ENCODE results near the gene IFT88.

IFT88 gene

DNA sequence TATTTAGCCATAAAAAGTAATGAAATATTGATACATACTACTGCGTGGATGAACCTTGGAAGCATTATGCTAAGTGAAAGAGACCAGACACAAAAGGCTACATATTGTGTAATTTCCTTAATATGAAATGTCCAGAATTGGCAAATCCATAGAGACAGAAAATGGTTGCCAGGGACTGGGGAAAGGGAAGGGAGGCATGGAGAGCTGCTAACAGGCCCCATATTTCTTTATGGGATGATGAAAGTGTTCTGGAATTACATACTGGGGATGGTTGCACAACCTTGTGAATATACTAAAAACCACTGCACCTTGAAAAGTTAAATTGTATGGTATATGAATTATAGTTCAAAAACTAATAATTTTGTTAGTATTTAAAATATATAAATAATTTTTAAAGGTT lies 3.6 kb downstream of the IFT88 start:
- Histone ChIP-seq H2AK5ac (ENCODE audit: low read length) (no peak overlapping the region), H2BK5ac (ENCODE audit: low read length) (no peak overlapping the region), H2BK120ac (ENCODE audit: low read depth, low read length) (no peak overlapping the region), H3K36me3 (ENCODE audit: control insufficient read depth, insufficient read depth, low read length) (no peaks in the 10 kb centered on the region), H3K56ac (ENCODE audit: low read length) (no peak overlapping the region), H3K27me3 (ENCODE audit: insufficient read depth, low read length, poor library complexity) (no peaks in the 10 kb centered on the region), H3K4me1 (ENCODE audit: control insufficient read depth, low read depth, low read length) (no peaks in the 10 kb centered on the region), H3K79me2 (ENCODE audit: control insufficient read depth, insufficient read depth, low read length) (no peaks in the 10 kb centered on the region), H3K4me2 (ENCODE audit: low read length) (no peak overlapping the region), H3K18ac (ENCODE audit: low read length) (no peak overlapping the region), H2BK15ac (replicated peaks; ENCODE audit: low read depth) (no peak overlapping the region), H3K27ac (ENCODE audit: low read depth, low read length) (no peak overlapping the region), H4K5ac (ENCODE audit: low read length) (no peak overlapping the region), H3K79me1 (ENCODE audit: low read length) (no peaks in the 10 kb centered on the region), H3K4me3 (ENCODE audit: low read length) (no peak overlapping the region), H3K4ac (ENCODE audit: low read depth, low read length) (no peak overlapping the region), H3K23ac (ENCODE audit: low read length) (no peak overlapping the region), H4K8ac (ENCODE audit: low read depth, low read length) (no peak overlapping the region), H3K9ac (ENCODE audit: low read length) (no peak overlapping the region)
- WGBS (ENCODE audit: extremely low coverage, insufficient coverage, low lambda C conversion rate) = no CpG with 5 or more reads among the region's 1 CpG
- no peak for DNase-seq

DNA sequence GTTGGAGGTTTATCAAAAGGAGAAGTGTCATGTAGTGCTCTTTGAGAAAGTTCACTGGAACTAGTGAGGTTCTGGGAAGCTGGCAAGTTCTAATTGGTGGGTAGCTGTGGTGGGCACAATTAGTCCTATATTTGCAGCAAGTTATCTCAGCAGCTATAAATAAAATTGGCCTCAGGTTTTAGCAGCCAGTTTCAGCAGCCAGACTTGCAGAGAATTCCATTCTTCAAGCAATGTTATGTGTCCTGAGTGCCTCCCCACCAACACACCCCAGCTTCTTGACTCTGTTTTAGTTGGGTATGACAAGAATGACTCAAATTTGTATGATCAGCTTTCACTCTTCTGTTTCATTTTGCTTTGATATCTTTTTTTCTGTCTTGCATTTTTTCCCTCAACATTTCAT lies 4.7 kb downstream of the IFT88 start:
- Histone ChIP-seq H3K23ac (ENCODE audit: low read length) (no peak overlapping the region), H3K27ac (ENCODE audit: low read depth, low read length) (no peak overlapping the region), H3K79me2 (ENCODE audit: control insufficient read depth, insufficient read depth, low read length) (no peaks in the 10 kb centered on the region), H3K56ac (ENCODE audit: low read length) (no peak overlapping the region), H3K4me2 (ENCODE audit: low read length) (no peak overlapping the region), H3K4ac (ENCODE audit: low read depth, low read length) (no peak overlapping the region), H3K79me1 (ENCODE audit: low read length) (no peaks in the 10 kb centered on the region), H3K18ac (ENCODE audit: low read length) (no peak overlapping the region), H3K4me3 (ENCODE audit: low read length) (no peak overlapping the region), H4K8ac (ENCODE audit: low read depth, low read length) (no peak overlapping the region), H2AK5ac (ENCODE audit: low read length) (no peak overlapping the region), H3K9ac (ENCODE audit: low read length) (no peak overlapping the region), H2BK15ac (replicated peaks; ENCODE audit: low read depth) (no peak overlapping the region), H4K5ac (ENCODE audit: low read length) (no peak overlapping the region), H3K36me3 (ENCODE audit: control insufficient read depth, insufficient read depth, low read length) (no peaks in the 10 kb centered on the region), H3K4me1 (ENCODE audit: control insufficient read depth, low read depth, low read length) (no peaks in the 10 kb centered on the region), H2BK120ac (ENCODE audit: low read depth, low read length) (no peak overlapping the region), H2BK5ac (ENCODE audit: low read length) (no peak overlapping the region), H3K27me3 (ENCODE audit: insufficient read depth, low read length, poor library complexity) (no peaks in the 10 kb centered on the region)
- DNase-seq = no peak

DNA sequence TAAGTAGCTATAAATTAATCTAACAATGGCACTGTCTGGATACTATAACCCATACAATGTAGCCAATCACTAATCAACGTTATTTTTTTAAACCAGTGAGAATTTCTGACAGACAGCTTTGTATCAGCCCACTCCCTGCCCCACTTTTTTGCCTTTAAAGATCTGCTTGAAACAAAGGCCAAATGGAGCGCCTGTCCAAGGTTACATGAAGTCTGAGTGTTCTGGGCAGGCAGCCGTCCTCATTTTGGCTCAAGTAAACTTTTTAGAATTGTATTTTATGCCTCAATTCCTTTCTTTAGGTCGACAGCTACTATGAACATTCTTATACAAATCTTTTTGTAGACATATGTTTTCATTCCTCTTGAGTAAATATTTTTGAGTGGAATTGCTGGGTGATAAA lies 6.2 kb downstream of the IFT88 start:
- Histone ChIP-seq H3K79me1 (ENCODE audit: low read length) (no peaks in the 10 kb centered on the region), H3K36me3 (ENCODE audit: control insufficient read depth, insufficient read depth, low read length) (no peaks in the 10 kb centered on the region), H4K5ac (ENCODE audit: low read length) (no peak overlapping the region), H3K18ac (ENCODE audit: low read length) (no peak overlapping the region), H3K79me2 (ENCODE audit: control insufficient read depth, insufficient read depth, low read length) (no peaks in the 10 kb centered on the region), H4K8ac (ENCODE audit: low read depth, low read length) (no peak overlapping the region), H3K23ac (ENCODE audit: low read length) (no peak overlapping the region), H3K4me2 (ENCODE audit: low read length) (no peak overlapping the region), H2BK5ac (ENCODE audit: low read length) (no peak overlapping the region), H2BK120ac (ENCODE audit: low read depth, low read length) (no peak overlapping the region), H3K27ac (ENCODE audit: low read depth, low read length) (no peak overlapping the region), H3K4ac (ENCODE audit: low read depth, low read length) (no peak overlapping the region), H3K27me3 (ENCODE audit: insufficient read depth, low read length, poor library complexity) (no peaks in the 10 kb centered on the region), H3K4me1 (ENCODE audit: control insufficient read depth, low read depth, low read length) (no peaks in the 10 kb centered on the region), H2BK15ac (replicated peaks; ENCODE audit: low read depth) (no peak overlapping the region), H2AK5ac (ENCODE audit: low read length) (no peak overlapping the region), H3K9ac (ENCODE audit: low read length) (no peak overlapping the region), H3K56ac (ENCODE audit: low read length) (no peak overlapping the region), H3K4me3 (ENCODE audit: low read length) (no peak overlapping the region)
- no peak for DNase-seq
- WGBS (ENCODE audit: extremely low coverage, insufficient coverage, low lambda C conversion rate) = no CpG with 5 or more reads among the region's 4 CpGs

DNA sequence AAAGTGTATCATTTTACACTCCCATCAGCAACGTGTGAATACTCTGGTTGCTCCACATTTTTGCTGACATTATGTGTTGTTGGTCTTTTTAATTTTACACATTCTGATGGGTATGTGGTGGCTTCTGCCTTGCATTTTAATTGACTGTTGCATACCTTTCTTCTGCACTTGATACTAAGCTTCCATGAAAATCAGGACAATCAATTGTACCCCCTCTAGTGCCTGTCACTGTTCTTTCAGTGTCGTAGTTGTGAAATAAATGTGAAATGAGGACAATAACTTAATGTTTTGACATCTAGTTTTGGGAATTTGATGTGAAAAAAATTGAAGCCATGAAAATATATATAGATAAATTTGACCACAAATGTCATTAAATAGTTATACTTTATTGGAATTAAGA lies 6.7 kb downstream of the IFT88 start:
- no peak overlapping the region for H4K8ac ChIP-seq (ENCODE audit: low read depth, low read length)
- H2AK5ac ChIP-seq (ENCODE audit: low read length) = no peak overlapping the region
- no peaks in the 10 kb centered on the region for H3K36me3 ChIP-seq (ENCODE audit: control insufficient read depth, insufficient read depth, low read length)
- H3K23ac ChIP-seq (ENCODE audit: low read length) = no peak overlapping the region
- H3K79me2 ChIP-seq (ENCODE audit: control insufficient read depth, insufficient read depth, low read length) = no peaks in the 10 kb centered on the region
- no peaks in the 10 kb centered on the region for H3K79me1 ChIP-seq (ENCODE audit: low read length)
- H4K5ac ChIP-seq (ENCODE audit: low read length) = no peak overlapping the region
- H3K4me3 ChIP-seq (ENCODE audit: low read length) = no peak overlapping the region
- H2BK15ac ChIP-seq (replicated peaks; ENCODE audit: low read depth) = no peak overlapping the region
- DNase-seq = no peak
- no peak overlapping the region for H3K27ac ChIP-seq (ENCODE audit: low read depth, low read length)
- no CpG with 5 or more reads among the region's 2 CpGs for WGBS (ENCODE audit: extremely low coverage, insufficient coverage, low lambda C conversion rate)
- H3K18ac ChIP-seq (ENCODE audit: low read length) = no peak overlapping the region
- no peak overlapping the region for H3K4ac ChIP-seq (ENCODE audit: low read depth, low read length)
- H3K56ac ChIP-seq (ENCODE audit: low read length) = no peak overlapping the region
- no peak overlapping the region for H2BK5ac ChIP-seq (ENCODE audit: low read length)
- no peak overlapping the region for H3K4me2 ChIP-seq (ENCODE audit: low read length)
- no peak overlapping the region for H2BK120ac ChIP-seq (ENCODE audit: low read depth, low read length)
- no peak overlapping the region for H3K9ac ChIP-seq (ENCODE audit: low read length)
- no peaks in the 10 kb centered on the region for H3K27me3 ChIP-seq (ENCODE audit: insufficient read depth, low read length, poor library complexity)
- H3K4me1 ChIP-seq (ENCODE audit: control insufficient read depth, low read depth, low read length) = no peaks in the 10 kb centered on the region

DNA sequence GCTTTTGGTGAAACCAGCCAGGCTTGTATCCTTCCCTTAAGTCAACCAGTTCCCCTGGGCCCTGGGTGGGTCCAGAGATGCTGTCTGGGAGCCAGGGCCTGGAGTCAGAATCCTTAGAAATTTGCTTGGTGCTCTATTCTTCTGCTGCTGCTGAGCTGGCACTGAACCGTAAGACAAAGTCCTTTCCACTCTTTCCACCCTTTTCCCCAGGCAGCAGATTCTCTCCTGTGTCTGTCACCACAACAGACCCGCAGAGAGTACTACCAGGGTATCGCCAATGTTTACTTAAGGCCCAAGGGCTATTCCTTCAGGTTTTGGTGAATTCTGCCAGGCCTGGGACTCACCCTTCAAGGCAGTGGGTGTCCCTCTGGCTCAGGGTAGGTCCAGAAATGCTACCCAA lies 12.2 kb downstream of the IFT88 start:
- Histone ChIP-seq H2AK5ac (ENCODE audit: low read length) (no peak overlapping the region), H3K4me2 (ENCODE audit: low read length) (no peak overlapping the region), H4K8ac (ENCODE audit: low read depth, low read length) (no peak overlapping the region), H3K23ac (ENCODE audit: low read length) (no peak overlapping the region), H3K18ac (ENCODE audit: low read length) (no peak overlapping the region), H2BK120ac (ENCODE audit: low read depth, low read length) (no peak overlapping the region), H3K79me1 (ENCODE audit: low read length) (no peaks in the 10 kb centered on the region), H3K9ac (ENCODE audit: low read length) (no peak overlapping the region), H4K5ac (ENCODE audit: low read length) (no peak overlapping the region), H3K27me3 (ENCODE audit: insufficient read depth, low read length, poor library complexity) (no peaks in the 10 kb centered on the region), H3K4ac (ENCODE audit: low read depth, low read length) (no peak overlapping the region), H3K4me3 (ENCODE audit: low read length) (no peak overlapping the region), H2BK5ac (ENCODE audit: low read length) (no peak overlapping the region), H3K79me2 (ENCODE audit: control insufficient read depth, insufficient read depth, low read length) (no peaks in the 10 kb centered on the region), H3K56ac (ENCODE audit: low read length) (no peak overlapping the region), H3K27ac (ENCODE audit: low read depth, low read length) (no peak overlapping the region), H3K4me1 (ENCODE audit: control insufficient read depth, low read depth, low read length) (no peaks in the 10 kb centered on the region), H3K36me3 (ENCODE audit: control insufficient read depth, insufficient read depth, low read length) (no peaks in the 10 kb centered on the region), H2BK15ac (replicated peaks; ENCODE audit: low read depth) (no peak overlapping the region)
- no peak for DNase-seq
- WGBS (ENCODE audit: extremely low coverage, insufficient coverage, low lambda C conversion rate) = no CpG with 5 or more reads among the region's 3 CpGs

DNA sequence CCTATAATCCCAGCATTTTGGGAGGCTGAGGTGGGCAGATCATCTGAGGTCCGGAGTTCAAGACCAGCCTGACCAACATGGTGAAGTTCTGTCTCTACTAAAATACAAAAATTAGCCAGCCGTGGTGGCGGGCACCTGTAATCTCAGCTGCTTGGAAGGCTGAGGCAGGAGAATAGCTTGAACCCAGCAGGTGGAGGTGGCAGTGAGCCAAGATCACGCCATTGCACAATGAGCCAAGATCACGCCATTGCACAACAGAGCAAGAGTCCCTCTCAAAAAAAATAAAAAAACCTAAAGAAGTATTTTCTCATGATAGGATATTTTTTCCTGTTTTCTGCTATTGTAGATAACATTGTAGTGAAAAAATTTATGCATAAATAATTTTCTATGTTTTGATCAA lies 13.3 kb downstream of the IFT88 start:
- H3K9ac ChIP-seq (ENCODE audit: low read length) = no peak overlapping the region
- H2BK15ac ChIP-seq (replicated peaks; ENCODE audit: low read depth) = no peak overlapping the region
- no peaks in the 10 kb centered on the region for H3K4me1 ChIP-seq (ENCODE audit: control insufficient read depth, low read depth, low read length)
- H3K36me3 ChIP-seq (ENCODE audit: control insufficient read depth, insufficient read depth, low read length) = no peaks in the 10 kb centered on the region
- H2AK5ac ChIP-seq (ENCODE audit: low read length) = no peak overlapping the region
- no peaks in the 10 kb centered on the region for H3K79me2 ChIP-seq (ENCODE audit: control insufficient read depth, insufficient read depth, low read length)
- H3K4ac ChIP-seq (ENCODE audit: low read depth, low read length) = no peak overlapping the region
- no peak for DNase-seq
- no peak overlapping the region for H3K4me2 ChIP-seq (ENCODE audit: low read length)
- H2BK120ac ChIP-seq (ENCODE audit: low read depth, low read length) = no peak overlapping the region
- no peak overlapping the region for H3K4me3 ChIP-seq (ENCODE audit: low read length)
- no peak overlapping the region for H3K56ac ChIP-seq (ENCODE audit: low read length)
- H4K8ac ChIP-seq (ENCODE audit: low read depth, low read length) = no peak overlapping the region
- H3K27me3 ChIP-seq (ENCODE audit: insufficient read depth, low read length, poor library complexity) = no peaks in the 10 kb centered on the region
- H3K79me1 ChIP-seq (ENCODE audit: low read length) = no peaks in the 10 kb centered on the region
- no CpG with 5 or more reads among the region's 5 CpGs for WGBS (ENCODE audit: extremely low coverage, insufficient coverage, low lambda C conversion rate)
- no peak overlapping the region for H3K27ac ChIP-seq (ENCODE audit: low read depth, low read length)
- no peak overlapping the region for H3K23ac ChIP-seq (ENCODE audit: low read length)
- H4K5ac ChIP-seq (ENCODE audit: low read length) = no peak overlapping the region
- no peak overlapping the region for H3K18ac ChIP-seq (ENCODE audit: low read length)
- H2BK5ac ChIP-seq (ENCODE audit: low read length) = no peak overlapping the region
